MM.1S (cell line): ENCODE results near the gene ARSA.

ENCODE experiments used
- DNase-seq: peaks from one replicate; pipeline ENCODE4 v3.0.0-alpha.2; 2015
- H2AFZ ChIP-seq: fragments of 300-600 bp; sonication (generic); 2 replicates; pipeline ENCODE4 v1.6.0; 2016; ENCODE audit warnings: antibody characterized with exemption, low read length
- H3F3A ChIP-seq: fragments of 300-600 bp; sonication (generic); 2 replicates; pipeline ENCODE4 v1.6.1; 2016; ENCODE audit warnings: mild to moderate bottlenecking, antibody characterized with exemption, low read length, moderate library complexity, mixed read lengths; ENCODE audit not compliant: insufficient read depth
- H3K27ac ChIP-seq: fragments of 300-600 bp; sonication (generic); 2 replicates; pipeline ENCODE4 v1.5.1; 2016; ENCODE audit warnings: mild to moderate bottlenecking, low read length
- H3K27me3 ChIP-seq: fragments of 300-600 bp; sonication (generic); replicated peaks from 2 replicates; pipeline ENCODE4 v1.6.0; 2016; ENCODE audit warnings: low read length; ENCODE audit not compliant: insufficient read depth
- H3K36me3 ChIP-seq: fragments of 300-600 bp; sonication (generic); replicated peaks from 2 replicates; pipeline ENCODE4 v1.6.1; 2016; ENCODE audit warnings: mild to moderate bottlenecking, low read length, mixed read lengths; ENCODE audit not compliant: insufficient read depth
- H3K4me1 ChIP-seq: fragments of 300-600 bp; sonication (generic); 2 replicates; pipeline ENCODE4 v1.6.1; 2016; ENCODE audit warnings: low read length, mixed read lengths
- H3K4me2 ChIP-seq: fragments of 300-600 bp; sonication (generic); 2 replicates; pipeline ENCODE4 v1.6.0; 2016; ENCODE audit warnings: low read depth, low read length
- H3K4me3 ChIP-seq: fragments of 300-600 bp; sonication (generic); 2 replicates; pipeline ENCODE4 v1.5.1; 2016; ENCODE audit warnings: low read length, mixed read lengths
- H3K79me2 ChIP-seq: fragments of 300-600 bp; sonication (generic); 2 replicates; pipeline ENCODE4 v1.6.1; 2016; ENCODE audit warnings: mixed run types, low read length, mixed read lengths
- H3K9ac ChIP-seq: fragments of 300-600 bp; sonication (generic); 2 replicates; pipeline ENCODE4 v1.6.1; 2016; ENCODE audit warnings: low read length, mixed read lengths
- H3K9me2 ChIP-seq: fragments of 300-600 bp; sonication (generic); replicated peaks from 2 replicates; pipeline ENCODE4 v1.6.1; 2016; ENCODE audit warnings: mild to moderate bottlenecking, low read length, mixed read lengths; ENCODE audit not compliant: insufficient read depth
- H3K9me3 ChIP-seq: fragments of 300-600 bp; sonication (generic); replicated peaks from 2 replicates; pipeline ENCODE4 v1.6.1; 2016; ENCODE audit warnings: mild to moderate bottlenecking, low read length, mixed read lengths; ENCODE audit not compliant: insufficient read depth
- H4K20me1 ChIP-seq: fragments of 300-600 bp; sonication (generic); 2 replicates; pipeline ENCODE4 v1.6.1; 2016; ENCODE audit warnings: mild to moderate bottlenecking, low read length, moderate library complexity, mixed read lengths; ENCODE audit not compliant: insufficient read depth
- EZH2 ChIP-seq: fragments of 300-600 bp; sonication (generic); optimal IDR thresholded peaks from 2 replicates; pipeline ENCODE3; 2017; ENCODE audit warnings: low read depth, mild to moderate bottlenecking, antibody characterized with exemption, low read length, mixed read lengths
- EZH2phosphoT487 ChIP-seq: fragments of 300-600 bp; sonication (generic); IDR thresholded peaks from 2 replicates; pipeline ENCODE4 v1.6.1; 2018; ENCODE audit warnings: antibody characterized with exemption, low read length
- TF ChIP-seq, protein P1 (sequence below): fragments of 300-600 bp; sonication (generic); IDR thresholded peaks from 2 replicates; pipeline ENCODE4 v1.5.1; 2016; ENCODE audit warnings: antibody characterized with exemption, low read length, mixed read lengths

Gene ARSA

GRCh38 chr22:50605002-50605612 lies 22.8 kb downstream of the ARSA start:
- no peak overlapping the region for H3K27ac ChIP-seq
- peaks cover 86% of the 10 kb centered on the region for H3K27me3 ChIP-seq

GRCh38 chr22:50604256-50605001 lies 23.5 kb downstream of the ARSA start:
- Histone ChIP-seq H3K9me3 (no peaks in the 10 kb centered on the region), H3K36me3 (no peaks in the 10 kb centered on the region), H3K27me3 (peaks cover 84% of the 10 kb centered on the region), H3K4me2 (no peak overlapping the region), H3F3A (no peaks in the 10 kb centered on the region), H3K79me2 (no peaks in the 10 kb centered on the region), H3K27ac (no peak overlapping the region), H4K20me1 (no peaks in the 10 kb centered on the region), H3K9me2 (no peaks in the 10 kb centered on the region), H3K4me3 (no peak overlapping the region), H2AFZ (no peak overlapping the region), H3K4me1 (no peaks in the 10 kb centered on the region), H3K9ac (no peak overlapping the region)
- no peak for DNase-seq
- TF ChIP-seq, protein P1, sequence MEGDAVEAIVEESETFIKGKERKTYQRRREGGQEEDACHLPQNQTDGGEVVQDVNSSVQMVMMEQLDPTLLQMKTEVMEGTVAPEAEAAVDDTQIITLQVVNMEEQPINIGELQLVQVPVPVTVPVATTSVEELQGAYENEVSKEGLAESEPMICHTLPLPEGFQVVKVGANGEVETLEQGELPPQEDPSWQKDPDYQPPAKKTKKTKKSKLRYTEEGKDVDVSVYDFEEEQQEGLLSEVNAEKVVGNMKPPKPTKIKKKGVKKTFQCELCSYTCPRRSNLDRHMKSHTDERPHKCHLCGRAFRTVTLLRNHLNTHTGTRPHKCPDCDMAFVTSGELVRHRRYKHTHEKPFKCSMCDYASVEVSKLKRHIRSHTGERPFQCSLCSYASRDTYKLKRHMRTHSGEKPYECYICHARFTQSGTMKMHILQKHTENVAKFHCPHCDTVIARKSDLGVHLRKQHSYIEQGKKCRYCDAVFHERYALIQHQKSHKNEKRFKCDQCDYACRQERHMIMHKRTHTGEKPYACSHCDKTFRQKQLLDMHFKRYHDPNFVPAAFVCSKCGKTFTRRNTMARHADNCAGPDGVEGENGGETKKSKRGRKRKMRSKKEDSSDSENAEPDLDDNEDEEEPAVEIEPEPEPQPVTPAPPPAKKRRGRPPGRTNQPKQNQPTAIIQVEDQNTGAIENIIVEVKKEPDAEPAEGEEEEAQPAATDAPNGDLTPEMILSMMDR = no peak
- TF ChIP-seq EZH2 (no peak), EZH2phosphoT487 (no peak)

More at GRCh38 chr22:50605002-50605612, 22.8 kb downstream of the ARSA start:
- Histone ChIP-seq H3K4me2 (no peak overlapping the region), H2AFZ (no peak overlapping the region), H3K79me2 (no peaks in the 10 kb centered on the region), H3K9me3 (no peaks in the 10 kb centered on the region), H3K9ac (no peak overlapping the region), H3F3A (no peaks in the 10 kb centered on the region), H3K4me1 (no peaks in the 10 kb centered on the region), H4K20me1 (no peaks in the 10 kb centered on the region), H3K9me2 (no peaks in the 10 kb centered on the region), H3K4me3 (no peak overlapping the region), H3K36me3 (no peaks in the 10 kb centered on the region)
- DNase-seq = no peak
- TF ChIP-seq EZH2 (no peak), EZH2phosphoT487 (no peak)
- TF ChIP-seq, protein P1 = no peak

DNA sequence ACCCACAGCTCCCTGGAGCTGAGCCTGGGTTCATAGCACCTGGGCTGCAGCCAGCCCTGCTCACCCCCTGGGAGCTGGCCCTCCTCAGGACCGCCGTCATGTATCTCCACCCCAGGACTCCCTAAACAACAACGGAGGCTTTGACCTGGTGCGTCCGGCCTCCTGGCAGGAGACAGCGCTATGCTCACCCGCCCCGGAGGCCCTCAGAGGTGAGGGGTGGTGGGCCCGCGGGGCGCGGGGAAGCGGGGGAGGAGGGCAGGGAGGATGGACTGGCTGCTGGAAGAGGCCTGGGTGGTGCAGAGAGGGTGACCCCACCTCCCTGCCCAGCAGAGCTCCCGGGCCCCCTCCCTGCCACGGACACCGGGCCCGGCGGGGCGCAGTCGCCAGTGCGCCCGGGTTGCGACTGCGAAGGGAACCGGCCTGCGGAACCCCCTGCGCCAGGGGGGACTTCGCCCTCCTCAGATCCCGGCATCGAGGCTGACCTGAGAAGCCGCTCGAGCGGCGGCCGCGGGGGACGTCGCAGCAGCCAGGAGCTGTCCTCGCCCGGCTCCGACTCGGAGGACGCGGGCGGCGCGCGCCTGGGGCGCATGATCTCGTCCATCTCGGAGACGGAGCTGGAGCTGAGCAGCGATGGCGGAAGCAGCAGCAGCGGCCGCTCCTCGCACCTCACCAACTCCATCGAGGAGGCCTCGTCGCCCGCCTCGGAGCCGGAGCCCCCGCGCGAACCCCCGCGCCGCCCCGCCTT lies 24.3 kb downstream of the ARSA start:
- Histone ChIP-seq H3K9ac (no peak overlapping the region), H3K4me1 (no peaks in the 10 kb centered on the region), H4K20me1 (no peaks in the 10 kb centered on the region), H3K4me3 (no peak overlapping the region), H3K36me3 (no peaks in the 10 kb centered on the region), H2AFZ (no peak overlapping the region), H3K27ac (no peak overlapping the region), H3K9me2 (no peaks in the 10 kb centered on the region), H3K4me2 (no peak overlapping the region), H3F3A (no peaks in the 10 kb centered on the region), H3K79me2 (no peaks in the 10 kb centered on the region), H3K27me3 (peaks cover 83% of the 10 kb centered on the region), H3K9me3 (no peaks in the 10 kb centered on the region)
- TF ChIP-seq, protein P1 = no peak
- TF ChIP-seq EZH2phosphoT487 = no peak
- no peak for TF ChIP-seq EZH2
- no peak for DNase-seq
